OCI-LY7 (cell line): ENCODE measurements around the gene NELL1. TPM values are rescaled to one million over a fixed set of nuclear protein-coding genes. Genes with fewer than 3 reads are reported as not detected.

ENCODE experiments used
- BruUV-seq: library from RNA; stranded (reverse); fragments of 400-500 nt; replicated peaks from 2 replicates; lab custom pipeline; 2021; lab: Mats Ljungman, UMichigan
- CTCF ChIA-PET: fragments of 300-600 bp; sonication (Branson Sonifier 250); formaldehyde crosslinking; loops from one replicate; lab custom pipeline; 2022; ENCODE audit warnings: antibody characterized with exemption; ENCODE audit not compliant: unreplicated experiment; lab: Charles Lee
- POLR2A ChIA-PET: fragments of 300-600 bp; sonication (Branson Sonifier 250); formaldehyde crosslinking; loops from one replicate; lab custom pipeline; 2022; ENCODE audit warnings: antibody characterized with exemption; lab: Charles Lee
- DNase-seq: peaks from one replicate; pipeline ENCODE4 v3.0.0-alpha.2; 2015; ENCODE audit warnings: low spot score
- H2AFZ ChIP-seq: fragments of 200-600 bp; sonication (generic), shearing (Covaris generic); 2 replicates; pipeline ENCODE4 v1.6.1; 2014; ENCODE audit warnings: mild to moderate bottlenecking, antibody characterized with exemption, low read length, moderate library complexity
- H3K27ac ChIP-seq: fragments of 200-600 bp; sonication (generic); 2 replicates; pipeline ENCODE4 v1.5.1; 2014; ENCODE audit warnings: mixed run types, low read depth, mild to moderate bottlenecking, moderate library complexity, low read length, inconsistent platforms; ENCODE audit not compliant: poor library complexity, severe bottlenecking
- H3K36me3 ChIP-seq: fragments of 200-600 bp; sonication (generic); 2 replicates; pipeline ENCODE4 v1.6.1; 2014; ENCODE audit warnings: mild to moderate bottlenecking, antibody characterized with exemption, low read length, moderate library complexity, mixed read lengths; ENCODE audit not compliant: insufficient read depth
- H3K4me1 ChIP-seq: fragments of 200-600 bp; sonication (generic); 2 replicates; pipeline ENCODE4 v1.5.1; 2014; ENCODE audit warnings: mild to moderate bottlenecking, low read length; ENCODE audit not compliant: insufficient read depth, poor library complexity, severe bottlenecking
- H3K4me2 ChIP-seq: fragments of 200-600 bp; sonication (generic); 2 replicates; pipeline ENCODE4 v1.6.1; 2014; ENCODE audit warnings: mild to moderate bottlenecking, low read length
- H3K4me3 ChIP-seq: fragments of 200-600 bp; sonication (generic); 2 replicates; pipeline ENCODE4 v1.5.1; 2014; ENCODE audit warnings: mild to moderate bottlenecking, low read depth, low read length; ENCODE audit not compliant: poor library complexity, severe bottlenecking
- H3K79me2 ChIP-seq: fragments of 200-600 bp; sonication (generic); 2 replicates; pipeline ENCODE4 v1.6.1; 2016; ENCODE audit warnings: low read depth, mild to moderate bottlenecking, low read length, moderate library complexity, mixed read lengths; ENCODE audit not compliant: insufficient read depth
- H3K9me2 ChIP-seq: fragments of 200-600 bp; sonication (generic); 2 replicates; pipeline ENCODE4 v1.6.1; 2016; ENCODE audit warnings: mild to moderate bottlenecking, low read length, mixed read lengths; ENCODE audit not compliant: insufficient read depth
- H3K9me3 ChIP-seq: fragments of 200-600 bp; sonication (generic); 2 replicates; pipeline ENCODE4 v1.6.1; 2014; ENCODE audit warnings: mild to moderate bottlenecking, mixed run types, low read length, mixed read lengths
- H4K20me1 ChIP-seq: fragments of 200-600 bp; sonication (generic); 2 replicates; pipeline ENCODE4 v1.6.1; 2014; ENCODE audit warnings: mild to moderate bottlenecking, antibody characterized with exemption, low read length, moderate library complexity, mixed read lengths; ENCODE audit not compliant: insufficient read depth
- CTCF ChIP-seq: fragments of 200-600 bp; sonication (generic); conservative IDR thresholded peaks from 2 replicates; pipeline ENCODE4 v1.5.1; 2014; ENCODE audit warnings: mild to moderate bottlenecking, antibody characterized with exemption, low read length, moderate library complexity, mixed read lengths
- EZH2phosphoT487 ChIP-seq: fragments of 200-600 bp; sonication (generic); IDR thresholded peaks from 2 replicates; pipeline ENCODE4 v1.6.1; 2018; ENCODE audit warnings: low read depth, borderline replicate concordance, mild to moderate bottlenecking, mixed run types, antibody characterized with exemption, low read length, moderate library complexity, mixed read lengths
- intact Hi-C: fragments of 100-400 bp; cut with micrococcal nuclease; formaldehyde crosslinking; loops from one replicate; pipeline ENCODE4 v1.10.0; 2022; ENCODE audit not compliant: unreplicated experiment
- total RNA-seq, 2 experiments: library from RNA; depleted of rRNA in 1 of 2; stranded (reverse); fragments of >200 nt in 1 of 2; shearing (Covaris generic) in 1 of 2; gene quantifications; 2 replicates each; pipeline ENCODE4 v1.2.3, GENCODE V29; 2014 to 2022

NELL1 gene
- total RNA-seq, 2 experiments from 2014 or later, result not detected

GRCh38 chr11:20795005-20795404, 125.6 kb downstream of the NELL1 start:
- BruUV-seq, result no TSS peak
- H3K4me3 ChIP-seq, result no peak overlapping the region
- no peak for DNase-seq
- H3K36me3 ChIP-seq, result no peaks in the 10 kb centered on the region
- H3K4me1 ChIP-seq, result no peaks in the 10 kb centered on the region
- POLR2A ChIA-PET, result no interaction called here
- H3K9me3 ChIP-seq, result no peaks in the 10 kb centered on the region
- no peak overlapping the region for H3K27ac ChIP-seq
- CTCF ChIA-PET, result no interaction called here
- no peak overlapping the region for H3K4me2 ChIP-seq
- no peaks in the 10 kb centered on the region for H3K9me2 ChIP-seq
- H2AFZ ChIP-seq, result no peak overlapping the region
- no peaks in the 10 kb centered on the region for H3K79me2 ChIP-seq
- intact Hi-C loops, result no loop called here
- H4K20me1 ChIP-seq, result no peaks in the 10 kb centered on the region
- no peak for TF ChIP-seq CTCF
- TF ChIP-seq EZH2phosphoT487, result no peak

GRCh38 chr11:20808328-20808727, 138.9 kb downstream of the NELL1 start:
- CTCF ChIA-PET, result no interaction called here
- TF ChIP-seq CTCF, result no peak
- TF ChIP-seq EZH2phosphoT487, result no peak

GRCh38 chr11:20821046-20821445, 151.7 kb downstream of the NELL1 start:
- no peak overlapping the region for H3K4me2 ChIP-seq
- no peak for DNase-seq
- H3K4me1 ChIP-seq, result no peaks in the 10 kb centered on the region
- H3K36me3 ChIP-seq, result no peaks in the 10 kb centered on the region
- H3K4me3 ChIP-seq, result no peak overlapping the region
- ChIA-PET POLR2A (interaction anchor here (0.6 kb wide), 1 partner anchor 37 kb away, joined by 3 read pairs; no protein-coding TSS in a partner anchor), CTCF (no interaction called here)
- BruUV-seq, result no TSS peak
- TF ChIP-seq CTCF (no peak), EZH2phosphoT487 (no peak)
- H4K20me1 ChIP-seq, result no peaks in the 10 kb centered on the region
- intact Hi-C loops, result no loop called here
- H2AFZ ChIP-seq, result no peak overlapping the region
- no peaks in the 10 kb centered on the region for H3K9me2 ChIP-seq
- H3K27ac ChIP-seq, result no peak overlapping the region
- no peaks in the 10 kb centered on the region for H3K79me2 ChIP-seq
- H3K9me3 ChIP-seq, result no peaks in the 10 kb centered on the region

More at GRCh38 chr11:20808328-20808727, 138.9 kb downstream of the NELL1 start:
- Histone ChIP-seq H3K4me3 (no peak overlapping the region), H3K4me2 (no peak overlapping the region), H3K9me3 (no peaks in the 10 kb centered on the region), H3K36me3 (no peaks in the 10 kb centered on the region), H3K4me1 (no peaks in the 10 kb centered on the region), H3K9me2 (no peaks in the 10 kb centered on the region), H4K20me1 (no peaks in the 10 kb centered on the region), H2AFZ (no peak overlapping the region), H3K27ac (no peak overlapping the region), H3K79me2 (no peaks in the 10 kb centered on the region)
- POLR2A ChIA-PET, result no interaction called here
- DNase-seq, result no peak
- no TSS peak for BruUV-seq
- intact Hi-C loops, result no loop called here
